ENCODE measurements around the gene MYLK. TPM values are rescaled to one million over a fixed set of nuclear protein-coding genes. Genes with fewer than 3 reads are reported as not detected.
A peak's percentile ranks its signal among the peaks of the same experiment; 100 is the strongest.

MYLK gene
- total and polyA plus RNA-seq, 10 of the 15 experiments (the other 5 are each of a cell fraction or from before 2014, with no cell fraction given): 0.04 to 1.6 (median 0.42) TPM; not detected in 1

DNA sequence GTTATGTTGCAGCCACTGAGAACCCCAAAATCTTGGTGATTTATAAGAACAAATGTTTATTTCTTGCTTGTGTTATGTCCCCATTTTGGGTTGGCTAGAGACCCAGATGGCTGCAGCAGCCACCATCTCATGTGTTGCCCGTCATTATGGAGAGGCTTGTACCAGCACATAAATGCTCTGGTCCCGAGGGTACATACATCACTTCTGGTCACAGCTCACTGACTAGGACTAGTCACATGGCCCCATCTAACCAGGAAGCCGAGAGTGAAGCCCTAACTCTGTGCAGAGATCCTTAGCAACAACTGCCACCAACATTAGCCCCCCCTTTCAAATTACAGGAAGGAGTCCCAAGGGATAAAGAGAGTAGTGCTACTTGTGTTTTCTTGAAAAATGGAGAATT lies 273.8 kb downstream of the MYLK start (continued):
- TF ChIP-seq EED (IDR thresholded peaks at IDR 0.05; ENCODE audit: low read depth) (no peak), ZNF274 (IDR thresholded peaks at IDR 0.05; ENCODE audit: insufficient read depth, insufficient read length) (no peak), ESRRA (IDR thresholded peaks at IDR 0.05; ENCODE audit: low read length) (no peak), SREBF1 (IDR thresholded peaks at IDR 0.05; ENCODE audit: low read length) (no peak), POLR2AphosphoS2 (IDR thresholded peaks at IDR 0.05; ENCODE audit: low read depth, low read length) (no peak), MYB (IDR thresholded peaks at IDR 0.05; ENCODE audit: borderline replicate concordance, low read depth, low read length) (no peak), PAX5 (IDR thresholded peaks at IDR 0.05; ENCODE audit: borderline replicate concordance, low read depth, low read length) (peak; percentile 83), RAD51 (IDR thresholded peaks at IDR 0.05) (peak; percentile 81; the same call in 1 of the 2 replicates), POLR2A (IDR thresholded peaks at IDR 0.05; ENCODE audit: low read depth, low read length) (no peak), CBX5 (IDR thresholded peaks at IDR 0.05; ENCODE audit: low read depth) (no peak), ZBED1 (IDR thresholded peaks at IDR 0.05; ENCODE audit: borderline replicate concordance) (no peak), NFIC (IDR thresholded peaks at IDR 0.05; ENCODE audit: low read depth, low read length) (no peak)
- TF ChIP-seq, protein P1, sequence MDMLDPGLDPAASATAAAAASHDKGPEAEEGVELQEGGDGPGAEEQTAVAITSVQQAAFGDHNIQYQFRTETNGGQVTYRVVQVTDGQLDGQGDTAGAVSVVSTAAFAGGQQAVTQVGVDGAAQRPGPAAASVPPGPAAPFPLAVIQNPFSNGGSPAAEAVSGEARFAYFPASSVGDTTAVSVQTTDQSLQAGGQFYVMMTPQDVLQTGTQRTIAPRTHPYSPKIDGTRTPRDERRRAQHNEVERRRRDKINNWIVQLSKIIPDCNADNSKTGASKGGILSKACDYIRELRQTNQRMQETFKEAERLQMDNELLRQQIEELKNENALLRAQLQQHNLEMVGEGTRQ (IDR thresholded peaks at IDR 0.05; ENCODE audit: borderline replicate concordance, low read depth, low read length): peak; percentile 61; the same call in 1 of the 2 replicates
- TF ChIP-seq, protein P2, sequence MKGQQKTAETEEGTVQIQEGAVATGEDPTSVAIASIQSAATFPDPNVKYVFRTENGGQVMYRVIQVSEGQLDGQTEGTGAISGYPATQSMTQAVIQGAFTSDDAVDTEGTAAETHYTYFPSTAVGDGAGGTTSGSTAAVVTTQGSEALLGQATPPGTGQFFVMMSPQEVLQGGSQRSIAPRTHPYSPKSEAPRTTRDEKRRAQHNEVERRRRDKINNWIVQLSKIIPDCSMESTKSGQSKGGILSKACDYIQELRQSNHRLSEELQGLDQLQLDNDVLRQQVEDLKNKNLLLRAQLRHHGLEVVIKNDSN (IDR thresholded peaks at IDR 0.05; ENCODE audit: borderline replicate concordance, extremely low read length, insufficient read depth, low read depth, low read length): peak; percentile 58
- TF ChIP-seq, protein P3, sequence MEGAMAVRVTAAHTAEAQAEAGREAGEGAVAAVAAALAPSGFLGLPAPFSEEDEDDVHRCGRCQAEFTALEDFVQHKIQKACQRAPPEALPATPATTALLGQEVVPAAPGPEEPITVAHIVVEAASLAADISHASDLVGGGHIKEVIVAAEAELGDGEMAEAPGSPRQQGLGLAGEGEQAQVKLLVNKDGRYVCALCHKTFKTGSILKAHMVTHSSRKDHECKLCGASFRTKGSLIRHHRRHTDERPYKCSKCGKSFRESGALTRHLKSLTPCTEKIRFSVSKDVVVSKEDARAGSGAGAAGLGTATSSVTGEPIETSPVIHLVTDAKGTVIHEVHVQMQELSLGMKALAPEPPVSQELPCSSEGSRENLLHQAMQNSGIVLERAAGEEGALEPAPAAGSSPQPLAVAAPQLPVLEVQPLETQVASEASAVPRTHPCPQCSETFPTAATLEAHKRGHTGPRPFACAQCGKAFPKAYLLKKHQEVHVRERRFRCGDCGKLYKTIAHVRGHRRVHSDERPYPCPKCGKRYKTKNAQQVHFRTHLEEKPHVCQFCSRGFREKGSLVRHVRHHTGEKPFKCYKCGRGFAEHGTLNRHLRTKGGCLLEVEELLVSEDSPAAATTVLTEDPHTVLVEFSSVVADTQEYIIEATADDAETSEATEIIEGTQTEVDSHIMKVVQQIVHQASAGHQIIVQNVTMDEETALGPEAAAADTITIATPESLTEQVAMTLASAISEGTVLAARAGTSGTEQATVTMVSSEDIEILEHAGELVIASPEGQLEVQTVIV (IDR thresholded peaks at IDR 0.05; ENCODE audit: borderline replicate concordance, partially characterized antibody): no peak
- TF ChIP-seq, protein P4, sequence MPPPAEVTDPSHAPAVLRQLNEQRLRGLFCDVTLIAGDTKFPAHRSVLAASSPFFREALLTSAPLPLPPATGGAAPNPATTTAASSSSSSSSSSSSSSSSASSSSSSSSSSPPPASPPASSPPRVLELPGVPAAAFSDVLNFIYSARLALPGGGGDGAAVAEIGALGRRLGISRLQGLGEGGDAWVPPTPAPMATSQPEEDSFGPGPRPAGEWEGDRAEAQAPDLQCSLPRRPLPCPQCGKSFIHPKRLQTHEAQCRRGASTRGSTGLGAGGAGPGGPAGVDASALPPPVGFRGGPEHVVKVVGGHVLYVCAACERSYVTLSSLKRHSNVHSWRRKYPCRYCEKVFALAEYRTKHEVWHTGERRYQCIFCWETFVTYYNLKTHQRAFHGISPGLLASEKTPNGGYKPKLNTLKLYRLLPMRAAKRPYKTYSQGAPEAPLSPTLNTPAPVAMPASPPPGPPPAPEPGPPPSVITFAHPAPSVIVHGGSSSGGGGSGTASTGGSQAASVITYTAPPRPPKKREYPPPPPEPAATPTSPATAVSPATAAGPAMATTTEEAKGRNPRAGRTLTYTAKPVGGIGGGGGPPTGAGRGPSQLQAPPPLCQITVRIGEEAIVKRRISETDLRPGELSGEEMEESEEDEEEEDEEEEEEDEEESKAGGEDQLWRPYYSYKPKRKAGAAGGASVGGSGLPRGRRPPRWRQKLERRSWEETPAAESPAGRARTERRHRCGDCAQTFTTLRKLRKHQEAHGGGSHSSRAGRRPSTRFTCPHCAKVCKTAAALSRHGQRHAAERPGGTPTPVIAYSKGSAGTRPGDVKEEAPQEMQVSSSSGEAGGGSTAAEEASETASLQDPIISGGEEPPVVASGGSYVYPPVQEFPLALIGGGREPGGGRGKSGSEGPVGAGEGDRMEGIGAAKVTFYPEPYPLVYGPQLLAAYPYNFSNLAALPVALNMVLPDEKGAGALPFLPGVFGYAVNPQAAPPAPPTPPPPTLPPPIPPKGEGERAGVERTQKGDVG (CRISPR knock-in tag; IDR thresholded peaks at IDR 0.05): no peak
- TF ChIP-seq, protein P5, sequence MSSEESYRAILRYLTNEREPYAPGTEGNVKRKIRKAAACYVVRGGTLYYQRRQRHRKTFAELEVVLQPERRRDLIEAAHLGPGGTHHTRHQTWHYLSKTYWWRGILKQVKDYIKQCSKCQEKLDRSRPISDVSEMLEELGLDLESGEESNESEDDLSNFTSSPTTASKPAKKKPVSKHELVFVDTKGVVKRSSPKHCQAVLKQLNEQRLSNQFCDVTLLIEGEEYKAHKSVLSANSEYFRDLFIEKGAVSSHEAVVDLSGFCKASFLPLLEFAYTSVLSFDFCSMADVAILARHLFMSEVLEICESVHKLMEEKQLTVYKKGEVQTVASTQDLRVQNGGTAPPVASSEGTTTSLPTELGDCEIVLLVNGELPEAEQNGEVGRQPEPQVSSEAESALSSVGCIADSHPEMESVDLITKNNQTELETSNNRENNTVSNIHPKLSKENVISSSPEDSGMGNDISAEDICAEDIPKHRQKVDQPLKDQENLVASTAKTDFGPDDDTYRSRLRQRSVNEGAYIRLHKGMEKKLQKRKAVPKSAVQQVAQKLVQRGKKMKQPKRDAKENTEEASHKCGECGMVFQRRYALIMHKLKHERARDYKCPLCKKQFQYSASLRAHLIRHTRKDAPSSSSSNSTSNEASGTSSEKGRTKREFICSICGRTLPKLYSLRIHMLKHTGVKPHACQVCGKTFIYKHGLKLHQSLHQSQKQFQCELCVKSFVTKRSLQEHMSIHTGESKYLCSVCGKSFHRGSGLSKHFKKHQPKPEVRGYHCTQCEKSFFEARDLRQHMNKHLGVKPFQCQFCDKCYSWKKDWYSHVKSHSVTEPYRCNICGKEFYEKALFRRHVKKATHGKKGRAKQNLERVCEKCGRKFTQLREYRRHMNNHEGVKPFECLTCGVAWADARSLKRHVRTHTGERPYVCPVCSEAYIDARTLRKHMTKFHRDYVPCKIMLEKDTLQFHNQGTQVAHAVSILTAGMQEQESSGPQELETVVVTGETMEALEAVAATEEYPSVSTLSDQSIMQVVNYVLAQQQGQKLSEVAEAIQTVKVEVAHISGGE (CRISPR knock-in tag; IDR thresholded peaks at IDR 0.05): no peak
- TF ChIP-seq, protein P6, sequence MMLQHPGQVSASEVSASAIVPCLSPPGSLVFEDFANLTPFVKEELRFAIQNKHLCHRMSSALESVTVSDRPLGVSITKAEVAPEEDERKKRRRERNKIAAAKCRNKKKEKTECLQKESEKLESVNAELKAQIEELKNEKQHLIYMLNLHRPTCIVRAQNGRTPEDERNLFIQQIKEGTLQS (IDR thresholded peaks at IDR 0.05; ENCODE audit: borderline replicate concordance, extremely low read depth, low read depth, low read length): peak; percentile 36; the same call in 1 of the 2 replicates
